Measurements from ENCODE around the gene ADAM23.
"Not testable (repeated sequence)": the region's sequence is repeated elsewhere in the genome, so short reads cannot be mapped to it uniquely, and the experiment has no call there.

ADAM23 gene

GRCh38 chr2:206442833-206443734 is at the start of gene ADAM23:
ADAM23 (plus strand) TSS chr2:206443532; CDS start chr2:206443867, 335 bp downstream.
- peaks cover 43 to 55% of the 10 kb centered on the region in 2 donors for H3K27me3 Mint-ChIP-seq
- peak; percentile 77 to 81 for ATAC-seq (replicated peaks)
- peak within 1 kb of the TSS; percentile 87 to 88 for H3K4me3 Mint-ChIP-seq

GRCh38 chr2:206396211-206396610 is 47.1 kb upstream of the ADAM23 start:
- Mint-ChIP-seq H3K4me1 (no peaks in the 10 kb centered on the region), H3K4me3 (no peak overlapping the region), H3K27me3 (peaks cover 5 to 13% of the 10 kb centered on the region in 2 donors), H3K36me3 (peaks cover 0 to 4% of the 10 kb centered on the region in 2 donors), H3K9me3 (peaks cover 4 to 5% of the 10 kb centered on the region in 2 donors), H3K27ac (no peak overlapping the region)
- ATAC-seq (replicated peaks) (no peak), DNase-seq (no peak)

More at GRCh38 chr2:206442833-206443734, at the start of gene ADAM23:
- DNase-seq: peak; percentile 37
- peak within 1 kb of the TSS; percentile 79 for H3K27ac Mint-ChIP-seq
- peaks cover 15 to 28% of the 10 kb centered on the region in 2 donors for H3K4me1 Mint-ChIP-seq
- no peaks in the 10 kb centered on the region for H3K9me3 Mint-ChIP-seq
- no peaks in the 10 kb centered on the region for H3K36me3 Mint-ChIP-seq

DNA sequence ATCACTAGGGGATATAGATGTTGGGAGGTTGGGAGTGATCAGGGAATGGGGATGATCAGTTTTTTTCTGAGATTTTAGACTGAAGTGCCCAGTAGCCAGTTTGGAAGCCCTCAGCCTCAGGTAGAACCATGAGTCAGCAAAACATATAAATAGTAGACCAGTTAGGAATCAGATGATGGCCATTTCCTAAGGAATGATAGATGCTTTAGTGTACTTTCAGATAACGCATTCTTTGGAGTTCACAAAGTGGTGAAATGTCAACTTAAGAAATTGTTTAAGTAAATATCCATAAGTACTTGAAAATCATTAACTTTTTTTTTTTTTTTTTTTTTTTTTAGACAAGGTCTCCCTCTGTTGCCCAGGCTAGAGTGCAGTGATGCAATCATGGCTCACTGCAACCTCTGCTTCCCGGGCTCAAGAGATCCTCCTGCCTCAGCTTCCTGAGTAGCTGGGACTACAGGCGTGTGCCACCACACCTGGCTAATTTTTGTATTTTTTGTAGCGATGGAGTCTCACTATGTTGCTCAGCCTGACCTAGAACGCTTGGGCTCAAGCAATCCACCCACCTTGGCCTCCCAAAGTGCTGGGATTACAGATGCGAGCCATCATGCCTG is 40.3 kb upstream of the ADAM23 start:
- not testable (repeated sequence) for DNase-seq; H3K36me3 Mint-ChIP-seq; H3K27ac Mint-ChIP-seq; H3K9me3 Mint-ChIP-seq; H3K4me3 Mint-ChIP-seq; H3K4me1 Mint-ChIP-seq; H3K27me3 Mint-ChIP-seq; ATAC-seq (replicated peaks)

GRCh38 chr2:206408323-206409320 is 34.7 kb upstream of the ADAM23 start:
- no peaks in the 10 kb centered on the region for H3K27me3 Mint-ChIP-seq
- DNase-seq (no peak), ATAC-seq (replicated peaks) (peak; percentile 98 to 99)
- peak overlapping the region in 1 of 2 donors; percentile 42 for H3K4me3 Mint-ChIP-seq
- H3K27ac Mint-ChIP-seq: peak overlapping the region; percentile 93
- no peaks in the 10 kb centered on the region for H3K36me3 Mint-ChIP-seq
- H3K9me3 Mint-ChIP-seq: peaks cover 4 to 6% of the 10 kb centered on the region in 2 donors
- H3K4me1 Mint-ChIP-seq: peaks cover 12 to 16% of the 10 kb centered on the region in 2 donors

- Mint-ChIP-seq H3K36me3 (no peaks in the 10 kb centered on the region), H3K9me3 (peaks cover 6% of the 10 kb centered on the region in 2 donors), H3K4me3 (no peak overlapping the region), H3K4me1 (peaks cover 12 to 16% of the 10 kb centered on the region in 2 donors), H3K27ac (no peak overlapping the region), H3K27me3 (peaks cover 0 to 11% of the 10 kb centered on the region in 2 donors)
- ATAC-seq (replicated peaks) (no peak), DNase-seq (no peak)
Observed at GRCh38 chr2:206410714-206411113, 32.6 kb upstream of the ADAM23 start.

- Mint-ChIP-seq H3K9me3 (peaks cover 3 to 10% of the 10 kb centered on the region in 2 donors), H3K27me3 (peaks cover 14 to 32% of the 10 kb centered on the region in 2 donors), H3K4me1 (peaks cover 2 to 5% of the 10 kb centered on the region in 2 donors), H3K4me3 (no peak overlapping the region), H3K27ac (no peak overlapping the region), H3K36me3 (no peaks in the 10 kb centered on the region)
- DNase-seq: no peak
- no peak for ATAC-seq (replicated peaks)
Observed at GRCh38 chr2:206415618-206416243, 27.6 kb upstream of the ADAM23 start.

GRCh38 chr2:206418968-206419367 is 24.4 kb upstream of the ADAM23 start:
- no peaks in the 10 kb centered on the region for H3K36me3 Mint-ChIP-seq
- H3K9me3 Mint-ChIP-seq: peaks cover 0 to 7% of the 10 kb centered on the region in 2 donors
- H3K4me1 Mint-ChIP-seq: peaks cover 0 to 2% of the 10 kb centered on the region in 2 donors
- no peak overlapping the region for H3K4me3 Mint-ChIP-seq
- no peak for DNase-seq
- peaks cover 28 to 46% of the 10 kb centered on the region in 2 donors for H3K27me3 Mint-ChIP-seq
- no peak overlapping the region for H3K27ac Mint-ChIP-seq
- ATAC-seq (replicated peaks): no peak

DNA sequence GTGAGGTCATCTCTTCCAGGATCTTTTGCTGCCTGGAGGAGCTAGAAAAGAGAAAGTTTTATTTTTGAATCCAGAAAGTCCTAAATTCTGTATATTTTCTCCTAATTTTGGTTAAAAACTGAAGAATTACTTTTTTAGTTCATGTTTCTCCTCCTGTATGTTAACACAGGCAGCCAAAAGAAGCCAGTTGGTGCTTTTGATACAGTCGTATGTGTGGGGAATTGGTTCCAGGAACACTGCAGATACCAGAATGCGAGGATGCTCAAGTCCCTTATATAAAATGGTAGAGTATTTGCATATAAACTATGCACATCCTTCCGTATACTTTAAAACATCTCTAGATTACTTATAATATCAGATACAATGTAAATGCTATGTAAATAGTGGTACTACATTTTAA is 22.6 kb upstream of the ADAM23 start:
- DNase-seq (no peak), ATAC-seq (replicated peaks) (no peak)
- Mint-ChIP-seq H3K4me1 (peaks cover 0 to 2% of the 10 kb centered on the region in 2 donors), H3K27me3 (peaks cover 28 to 35% of the 10 kb centered on the region in 2 donors), H3K4me3 (no peak overlapping the region), H3K36me3 (no peaks in the 10 kb centered on the region), H3K9me3 (peaks cover 0 to 6% of the 10 kb centered on the region in 2 donors), H3K27ac (no peak overlapping the region)

GRCh38 chr2:206422493-206422892 is 20.8 kb upstream of the ADAM23 start:
- Mint-ChIP-seq H3K27ac (no peak overlapping the region), H3K4me1 (peaks cover 0 to 2% of the 10 kb centered on the region in 2 donors), H3K9me3 (peaks cover 0 to 6% of the 10 kb centered on the region in 2 donors), H3K27me3 (peaks cover 23 to 34% of the 10 kb centered on the region in 2 donors), H3K36me3 (no peaks in the 10 kb centered on the region), H3K4me3 (no peak overlapping the region)
- DNase-seq: no peak
- no peak for ATAC-seq (replicated peaks)

- no peak overlapping the region for H3K27ac Mint-ChIP-seq
- H3K4me1 Mint-ChIP-seq: peaks cover 0 to 2% of the 10 kb centered on the region in 2 donors
- peak in 1 of 2 donors; percentile 48 for ATAC-seq (replicated peaks)
- no peaks in the 10 kb centered on the region for H3K36me3 Mint-ChIP-seq
- DNase-seq: no peak
- H3K9me3 Mint-ChIP-seq: peaks cover 0 to 6% of the 10 kb centered on the region in 2 donors
- H3K4me3 Mint-ChIP-seq: no peak overlapping the region
- peaks cover 23 to 40% of the 10 kb centered on the region in 2 donors for H3K27me3 Mint-ChIP-seq
Observed at GRCh38 chr2:206423147-206423546, 20.2 kb upstream of the ADAM23 start.

DNA sequence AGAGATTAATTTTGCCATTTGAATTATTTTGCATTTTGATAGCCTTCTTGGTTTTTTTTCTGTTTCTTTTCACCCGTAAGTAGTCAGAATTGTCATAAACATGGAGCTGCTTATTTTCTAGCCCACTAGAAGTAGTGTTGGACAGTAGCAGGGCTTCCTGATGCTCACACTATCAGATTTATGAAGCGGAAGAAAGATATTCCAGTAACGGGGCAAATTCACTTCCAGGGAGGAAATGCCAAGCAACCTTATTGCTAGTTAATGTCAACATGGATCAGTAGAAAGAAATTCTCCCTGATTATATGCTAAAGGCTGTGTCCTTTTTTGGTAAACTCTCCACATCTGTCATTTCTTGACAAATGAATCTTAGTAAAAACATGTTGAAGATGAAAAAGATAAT is 19.2 kb upstream of the ADAM23 start:
- no peak for ATAC-seq (replicated peaks)
- peaks cover 0 to 2% of the 10 kb centered on the region in 2 donors for H3K4me1 Mint-ChIP-seq
- H3K4me3 Mint-ChIP-seq: no peak overlapping the region

GRCh38 chr2:206428783-206429182 is 14.5 kb upstream of the ADAM23 start:
- DNase-seq (no peak), ATAC-seq (replicated peaks) (no peak)
- no peak overlapping the region for H3K4me3 Mint-ChIP-seq
- no peaks in the 10 kb centered on the region for H3K36me3 Mint-ChIP-seq
- H3K4me1 Mint-ChIP-seq: no peaks in the 10 kb centered on the region
- no peak overlapping the region for H3K27ac Mint-ChIP-seq
- H3K27me3 Mint-ChIP-seq: peaks cover 5 to 32% of the 10 kb centered on the region in 2 donors
- H3K9me3 Mint-ChIP-seq: no peaks in the 10 kb centered on the region

More for the DNA sequence above, 19.2 kb upstream of the ADAM23 start:
- H3K27ac Mint-ChIP-seq: no peak overlapping the region
- no peak for DNase-seq
- H3K36me3 Mint-ChIP-seq: no peaks in the 10 kb centered on the region
- peaks cover 22 to 46% of the 10 kb centered on the region in 2 donors for H3K27me3 Mint-ChIP-seq
- peaks cover 0 to 4% of the 10 kb centered on the region in 2 donors for H3K9me3 Mint-ChIP-seq

DNA sequence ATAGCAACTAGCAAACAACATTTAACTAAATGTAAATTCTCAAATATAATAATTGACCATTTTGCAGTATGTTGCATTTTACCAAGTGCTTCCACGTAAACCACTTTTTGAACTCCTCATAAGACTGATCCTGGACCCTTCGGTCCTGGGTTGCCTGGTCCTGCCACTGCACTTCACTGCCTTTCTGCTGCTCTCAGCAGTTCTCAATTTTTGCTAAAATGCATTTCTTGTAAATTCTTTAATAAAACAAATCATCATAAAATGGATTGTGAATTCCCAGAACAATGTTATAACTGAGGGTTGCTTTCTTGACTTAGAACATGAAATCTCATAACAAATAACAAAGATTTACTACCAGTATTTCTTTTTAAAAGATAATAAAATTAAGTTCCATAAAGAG is 12.9 kb upstream of the ADAM23 start:
- ATAC-seq (replicated peaks) (no peak), DNase-seq (no peak)
- no peaks in the 10 kb centered on the region for H3K9me3 Mint-ChIP-seq
- H3K27ac Mint-ChIP-seq: no peak overlapping the region
- H3K27me3 Mint-ChIP-seq: peaks cover 5 to 42% of the 10 kb centered on the region in 2 donors
- no peaks in the 10 kb centered on the region for H3K36me3 Mint-ChIP-seq
- H3K4me1 Mint-ChIP-seq: no peaks in the 10 kb centered on the region
- H3K4me3 Mint-ChIP-seq: no peak overlapping the region
